Gastroesophageal sphincter (tissue), 4 donors: ENCODE data around the gene KRTAP10-3. TPM values are rescaled to one million over a fixed set of nuclear protein-coding genes. Genes with fewer than 3 reads are reported as not detected.
"Not testable (repeated sequence)": the region's sequence is repeated elsewhere in the genome, so short reads cannot be mapped to it uniquely, and the experiment has no call there.

Experiments
- ATAC-seq: fragments of 150-250 bp; one replicate; pipeline ENCODE4 v1.9.1; 2016; ENCODE audit warnings: mild to moderate bottlenecking, moderate library complexity
- H3K27ac ChIP-seq, 4 donors: fragments of 200-600 bp; sonication (generic) in 3 of 4; 1 replicate in 3 of 4; 2 replicates in 1 of 4; pipeline ENCODE4 v1.5.1; 2016 to 2019
- H3K27me3 ChIP-seq: fragments of 200-600 bp; sonication (generic); one replicate; pipeline ENCODE4 v1.5.1; 2019
- H3K36me3 ChIP-seq, 2 donors: fragments of 200-600 bp; sonication (generic); one replicate each; pipeline ENCODE4 v1.5.1; 2019; ENCODE audit warnings: control low read depth in 1 of 2
- H3K4me1 ChIP-seq, 3 donors: fragments of 200-600 bp; sonication (generic); 1 replicate in 2 of 3; 2 replicates in 1 of 3; pipeline ENCODE4 v1.5.1; 2016 to 2019; ENCODE audit warnings: control low read depth in 2 of 3
- H3K4me3 ChIP-seq, 2 donors: fragments of 200-600 bp; sonication (generic); one replicate each; pipeline ENCODE4 v1.5.1; 2019; ENCODE audit warnings: mild to moderate bottlenecking in 1 of 2, moderate library complexity in 1 of 2
- H3K9me3 ChIP-seq, 3 donors: fragments of 200-600 bp; sonication (generic); one replicate each; pipeline ENCODE4 v1.5.1; 2017 to 2019; ENCODE audit warnings: control low read depth in 2 of 3
- EP300 ChIP-seq: sonication (generic); formaldehyde crosslinking; IDR thresholded peaks from one replicate; pipeline ENCODE4 v1.6.1; 2017; ENCODE audit warnings: antibody characterized with exemption, mild to moderate bottlenecking
- POLR2A ChIP-seq, 2 donors: fragments of 450-650 bp; IDR thresholded peaks; one replicate each; pipeline ENCODE4 v1.6.1; 2017; ENCODE audit warnings: antibody characterized with exemption in 2 of 2, mild to moderate bottlenecking in 2 of 2, moderate library complexity in 1 of 2
- POLR2AphosphoS5 ChIP-seq: sonication (generic); formaldehyde crosslinking; IDR thresholded peaks from one replicate; pipeline ENCODE4 v1.6.1; 2017; ENCODE audit warnings: antibody characterized with exemption
- WGBS, 2 donors: methylation state at CpG; one replicate each; pipeline ENCODE4 v1.1.5; 2018; ENCODE audit warnings: low coverage in 1 of 2; 5-methylcytosine and 5-hydroxymethylcytosine counted together
- total RNA-seq, 4 donors: library from RNA; depleted of rRNA; stranded (reverse); fragments of >200 nt; gene quantifications; one replicate each; pipeline ENCODE4 v1.1.0, GENCODE V29; 2016
- TF ChIP-seq, protein P1 (sequence below), 4 experiments: fragments of 200-600 bp in 2 of 4; fragments of 450-650 bp in 2 of 4; sonication (generic) in 1 of 4; IDR thresholded peaks; one replicate each; pipeline ENCODE4 v1.5.1; 2017 to 2019; ENCODE audit warnings: antibody characterized with exemption in 4 of 4, mild to moderate bottlenecking in 2 of 4, moderate library complexity in 2 of 4

The KRTAP10-3 gene
- total RNA-seq, 4 donors from 2014 or later, result not detected

DNA sequence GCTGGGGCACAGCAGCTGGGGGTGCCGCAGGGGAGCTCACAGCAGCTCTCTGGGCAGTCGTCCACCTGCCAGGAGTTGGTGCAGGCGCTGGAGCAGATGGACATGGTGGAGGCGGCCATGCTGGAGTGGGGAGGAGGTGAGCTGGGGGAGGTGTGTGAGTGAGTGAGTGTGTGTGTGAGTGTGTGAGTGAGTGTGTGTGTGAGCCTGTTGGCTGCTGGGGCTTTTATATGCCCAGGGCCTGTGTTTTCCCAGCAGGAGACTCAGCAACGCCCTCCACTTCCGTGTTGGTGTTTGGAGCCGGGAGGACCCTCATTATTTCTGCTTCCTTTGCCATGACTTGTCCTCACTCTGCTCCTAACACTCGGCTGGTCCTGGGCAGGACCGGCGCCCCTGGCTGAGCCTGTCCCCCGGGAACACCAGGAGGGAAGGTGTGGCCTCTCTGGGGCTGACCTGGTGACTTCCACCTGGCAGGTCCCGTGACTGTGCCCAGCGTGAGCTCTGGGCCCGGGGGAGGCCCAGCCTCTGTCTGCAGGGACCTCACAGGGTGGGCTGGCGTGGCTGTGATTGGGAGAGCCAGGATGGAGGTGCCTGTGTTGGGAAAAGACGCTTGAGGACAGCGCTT lies 7.1 kb downstream of the KRTAP10-3 start, which contains the start of gene KRTAP10-2:
TSS of gene KRTAP10-2 (minus strand) at position 166 of the 622 bp plus-strand sequence. CDS start at position 119, 47 bp downstream.
- WGBS, 2 donors, result no CpG with 5 or more reads among the region's 17 CpGs
- Histone ChIP-seq H3K4me1 (no peaks in the 10 kb centered on the region), H3K9me3 (peaks cover 0 to 18% (median 0%) of the 10 kb centered on the region in 3 donors), H3K36me3 (no peaks in the 10 kb centered on the region), H3K27ac (no peak within 1 kb of the TSS), H3K4me3 (no peak within 1 kb of the TSS), H3K27me3 (peaks cover 68% of the 10 kb centered on the region)
- no peak for ATAC-seq
- no peak for TF ChIP-seq POLR2A (IDR thresholded peaks at IDR 0.05)
- no peak for TF ChIP-seq EP300
- TF ChIP-seq, protein P1, sequence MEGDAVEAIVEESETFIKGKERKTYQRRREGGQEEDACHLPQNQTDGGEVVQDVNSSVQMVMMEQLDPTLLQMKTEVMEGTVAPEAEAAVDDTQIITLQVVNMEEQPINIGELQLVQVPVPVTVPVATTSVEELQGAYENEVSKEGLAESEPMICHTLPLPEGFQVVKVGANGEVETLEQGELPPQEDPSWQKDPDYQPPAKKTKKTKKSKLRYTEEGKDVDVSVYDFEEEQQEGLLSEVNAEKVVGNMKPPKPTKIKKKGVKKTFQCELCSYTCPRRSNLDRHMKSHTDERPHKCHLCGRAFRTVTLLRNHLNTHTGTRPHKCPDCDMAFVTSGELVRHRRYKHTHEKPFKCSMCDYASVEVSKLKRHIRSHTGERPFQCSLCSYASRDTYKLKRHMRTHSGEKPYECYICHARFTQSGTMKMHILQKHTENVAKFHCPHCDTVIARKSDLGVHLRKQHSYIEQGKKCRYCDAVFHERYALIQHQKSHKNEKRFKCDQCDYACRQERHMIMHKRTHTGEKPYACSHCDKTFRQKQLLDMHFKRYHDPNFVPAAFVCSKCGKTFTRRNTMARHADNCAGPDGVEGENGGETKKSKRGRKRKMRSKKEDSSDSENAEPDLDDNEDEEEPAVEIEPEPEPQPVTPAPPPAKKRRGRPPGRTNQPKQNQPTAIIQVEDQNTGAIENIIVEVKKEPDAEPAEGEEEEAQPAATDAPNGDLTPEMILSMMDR (IDR thresholded peaks at IDR 0.05), result no peak
- no peak for TF ChIP-seq POLR2AphosphoS5

DNA sequence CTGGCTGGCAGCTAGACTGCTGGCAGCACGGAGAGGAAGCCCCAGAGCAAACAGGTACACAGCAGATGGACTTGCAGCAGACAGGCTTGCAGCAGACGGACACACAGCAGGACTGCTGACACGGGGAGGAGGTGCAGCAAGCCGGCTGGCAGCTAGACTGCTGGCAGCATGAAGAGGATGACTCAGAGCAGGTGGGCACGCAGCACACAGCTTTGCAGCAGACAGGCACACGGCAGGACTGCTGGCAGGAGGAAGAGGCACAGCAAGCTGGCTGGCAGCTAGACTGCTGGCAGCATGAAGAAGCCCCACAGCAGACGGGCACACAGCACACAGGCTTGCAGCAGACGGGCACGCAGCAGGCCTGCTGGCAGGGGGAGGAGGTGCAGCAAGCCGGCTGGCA lies 7.8 kb downstream of the KRTAP10-3 start:
- no peak for ATAC-seq
- Histone ChIP-seq H3K9me3 (peaks cover 0 to 25% (median 0%) of the 10 kb centered on the region in 3 donors), H3K4me3 (no peak overlapping the region), H3K4me1 (no peaks in the 10 kb centered on the region), H3K27me3 (peaks cover 62% of the 10 kb centered on the region), H3K27ac (no peak overlapping the region), H3K36me3 (no peaks in the 10 kb centered on the region)
- 46% methylated on average over 4 of the region's 10 CpGs; no CpG with 5 or more reads in 1 of the 2 donors for WGBS, 2 donors
- TF ChIP-seq POLR2AphosphoS5, result no peak
- TF ChIP-seq, protein P1 (IDR thresholded peaks at IDR 0.05), result no peak
- no peak for TF ChIP-seq EP300
- TF ChIP-seq POLR2A (IDR thresholded peaks at IDR 0.05), result no peak

DNA sequence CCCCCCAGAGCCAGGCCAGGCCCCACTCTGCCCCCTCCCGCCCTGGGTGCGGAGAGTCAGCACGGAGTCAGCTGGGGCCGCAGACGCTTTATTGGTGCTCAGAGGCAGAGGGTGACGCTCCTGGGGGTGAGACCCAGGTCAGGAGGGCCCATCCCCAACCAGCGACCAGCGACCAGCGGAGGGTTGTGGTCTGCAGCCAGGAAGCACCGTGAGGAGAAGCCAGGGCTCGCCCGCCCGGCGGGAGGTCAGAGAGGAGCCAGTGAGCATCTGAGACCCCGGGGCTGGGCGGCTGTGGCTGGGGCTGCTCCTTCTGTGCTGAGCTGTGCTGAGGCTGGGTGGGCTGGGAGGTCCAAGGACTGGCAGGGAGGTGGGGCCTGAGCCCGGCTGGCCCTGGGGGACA lies 8.3 kb downstream of the KRTAP10-3 start:
- H3K4me3 ChIP-seq, ATAC-seq, H3K27ac ChIP-seq: not testable (repeated sequence)

DNA sequence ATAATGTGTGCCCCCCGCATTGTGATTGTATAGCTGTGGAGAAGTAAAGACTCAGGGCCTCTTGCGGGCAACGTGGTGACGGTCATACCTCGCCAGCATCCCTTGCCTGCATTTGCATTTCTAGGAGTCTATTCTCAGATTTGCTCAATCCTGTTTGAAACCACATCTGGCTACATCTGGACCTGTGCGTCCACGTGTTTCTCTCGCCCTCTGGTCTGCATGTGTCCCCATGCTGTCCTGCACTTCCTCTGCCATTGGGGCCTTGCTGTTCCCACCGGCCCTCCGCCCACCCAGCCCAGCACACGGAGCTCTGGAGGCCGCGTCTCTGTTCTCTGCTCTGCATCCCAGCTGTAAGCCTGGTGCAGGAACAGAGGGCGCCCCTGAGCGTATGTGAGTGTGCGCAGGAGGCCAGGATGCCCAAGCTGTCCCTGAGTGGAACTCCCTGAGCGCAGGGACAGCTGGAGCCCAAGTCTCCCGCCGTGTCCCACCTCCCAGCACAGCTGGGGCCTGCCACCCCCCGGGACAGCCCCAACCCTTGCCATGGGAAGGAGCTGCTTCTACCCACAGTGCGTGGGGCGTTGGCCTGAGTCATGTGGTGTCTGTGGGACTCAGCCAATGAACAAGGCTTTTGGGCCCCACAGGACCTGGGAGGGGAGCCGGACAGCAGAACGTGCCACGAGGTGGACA lies 8.9 kb downstream of the KRTAP10-3 start:
- no peaks in the 10 kb centered on the region for H3K36me3 ChIP-seq
- H3K4me1 ChIP-seq, result no peaks in the 10 kb centered on the region
- no peak overlapping the region for H3K4me3 ChIP-seq
- H3K27me3 ChIP-seq, result peaks cover 52% of the 10 kb centered on the region
- H3K9me3 ChIP-seq, result peaks cover 0 to 26% (median 0%) of the 10 kb centered on the region in 3 donors
- ATAC-seq, result no peak
- 74 to 86% methylated on average over 7 to 8 of the region's 25 CpGs for WGBS, 2 donors
- TF ChIP-seq, protein P1 (IDR thresholded peaks at IDR 0.05), result no peak
- TF ChIP-seq EP300, result no peak
- no peak for TF ChIP-seq POLR2A (IDR thresholded peaks at IDR 0.05)
- TF ChIP-seq POLR2AphosphoS5, result no peak
- no peak overlapping the region for H3K27ac ChIP-seq

More for the DNA sequence above, 8.3 kb downstream of the KRTAP10-3 start:
- no CpG with 5 or more reads among the region's 17 CpGs for WGBS, 2 donors
- Histone ChIP-seq H3K9me3 (peaks cover 0 to 26% (median 0%) of the 10 kb centered on the region in 3 donors), H3K27me3 (peaks cover 57% of the 10 kb centered on the region)
- not testable (repeated sequence) for H3K4me1 ChIP-seq, H3K36me3 ChIP-seq

DNA sequence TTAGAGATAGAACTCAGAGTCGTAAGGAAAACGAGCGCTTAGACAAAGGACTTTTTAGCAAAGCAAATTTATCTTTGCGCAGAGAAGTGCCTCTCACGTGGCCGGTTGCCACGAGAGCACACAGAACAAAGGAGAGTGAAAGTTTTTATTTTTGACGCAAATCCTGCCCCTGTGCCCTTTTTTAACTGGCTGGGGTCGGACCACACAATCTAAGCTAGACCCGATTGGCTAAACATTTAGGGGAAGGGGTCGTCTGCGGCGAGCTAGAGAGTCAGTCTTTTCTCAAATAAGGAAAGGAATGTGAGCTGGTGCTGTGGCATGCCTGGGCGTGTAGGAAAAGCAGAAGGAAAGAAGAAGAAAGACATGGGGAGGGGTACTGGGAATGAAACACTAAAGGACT lies 9.7 kb downstream of the KRTAP10-3 start:
- Histone ChIP-seq H3K36me3 (no peaks in the 10 kb centered on the region), H3K27me3 (peaks cover 44% of the 10 kb centered on the region), H3K4me3 (no peak overlapping the region), H3K4me1 (no peaks in the 10 kb centered on the region), H3K9me3 (peaks cover 0 to 20% (median 0%) of the 10 kb centered on the region in 3 donors), H3K27ac (no peak overlapping the region)
- ATAC-seq, result no peak
- no peak for TF ChIP-seq EP300
- no peak for TF ChIP-seq POLR2AphosphoS5
- no peak for TF ChIP-seq POLR2A (IDR thresholded peaks at IDR 0.05)
- TF ChIP-seq, protein P1 (IDR thresholded peaks at IDR 0.05), result no peak
- 10 to 16% methylated on average over 12 to 14 of the region's 14 CpGs for WGBS, 2 donors
